CD4-positive, alpha-beta T cell treated with Interleukin-6 at 100 ng/mL for 8 hours (primary cell): ENCODE results near the gene KERA.

Source experiments
- DNase-seq: peaks from one replicate; pipeline ENCODE4 v3.0.0-alpha.2; 2020; ENCODE audit warnings: mixed read lengths, low spot score

Gene KERA

GRCh38 chr12:91073426-91073825 is 15.6 kb upstream of the KERA start:
- no peak for DNase-seq

DNA sequence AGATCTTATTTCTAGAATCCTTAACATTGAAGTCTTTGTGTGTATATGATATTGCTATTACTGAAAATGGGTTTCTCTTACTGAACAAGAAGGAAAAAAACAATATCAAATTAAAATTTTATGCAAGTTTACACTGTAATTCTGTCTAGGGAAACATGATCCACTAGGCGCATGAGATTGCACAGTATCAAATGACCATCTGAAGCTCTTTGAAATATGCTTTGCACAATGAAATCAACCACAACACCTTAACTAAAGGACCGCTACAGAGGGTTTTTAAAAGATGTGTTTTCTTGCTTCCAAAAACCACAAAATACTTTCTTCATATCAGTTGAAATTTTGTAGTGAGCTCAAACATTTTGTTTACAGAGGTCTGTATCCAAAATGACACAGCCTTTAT is 15.1 kb upstream of the KERA start:
- no peak for DNase-seq

DNA sequence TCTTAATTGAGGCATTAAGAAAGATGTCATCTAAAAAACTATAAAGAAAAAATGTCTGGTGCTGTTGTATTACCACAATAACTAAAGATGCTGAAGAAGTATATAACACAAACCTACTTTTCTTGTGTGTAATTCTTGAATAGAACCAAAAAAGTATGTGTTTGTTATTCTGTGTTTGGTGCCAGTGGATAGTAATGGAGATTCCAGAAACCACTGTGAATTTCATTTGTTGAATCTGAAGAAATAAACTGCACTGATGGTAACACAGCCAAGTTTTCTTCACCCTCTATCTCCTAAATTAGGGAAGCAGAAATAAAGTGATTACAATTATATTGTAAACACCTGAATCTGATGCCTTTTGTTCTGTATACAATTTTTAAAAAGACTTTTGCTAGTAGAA is 13.1 kb upstream of the KERA start:
- no peak for DNase-seq

GRCh38 chr12:91065396-91065795 is 7.6 kb upstream of the KERA start:
- DNase-seq = no peak

- no peak for DNase-seq
These were observed 6.8 kb upstream of the KERA start for GRCh38 chr12:91064640-91065039.

DNA sequence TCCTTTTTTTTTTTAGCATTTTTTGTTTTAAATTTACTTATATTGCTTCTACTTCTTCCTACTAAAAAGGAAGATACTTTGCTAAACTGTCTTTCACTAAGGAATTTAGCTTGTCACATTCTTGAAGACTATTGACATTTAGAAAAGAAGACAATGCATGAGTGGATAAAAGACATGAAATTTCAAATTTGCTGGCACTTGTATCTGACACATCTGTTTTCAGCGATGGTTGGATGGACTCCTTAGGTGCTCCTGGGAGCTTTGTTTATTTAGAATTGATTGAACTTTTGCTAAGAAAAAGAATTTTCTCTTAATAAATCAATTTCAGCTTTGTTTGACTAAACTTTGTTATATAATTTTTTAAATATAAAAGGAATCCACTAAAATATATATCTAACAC is 3.3 kb upstream of the KERA start:
- DNase-seq = no peak

DNA sequence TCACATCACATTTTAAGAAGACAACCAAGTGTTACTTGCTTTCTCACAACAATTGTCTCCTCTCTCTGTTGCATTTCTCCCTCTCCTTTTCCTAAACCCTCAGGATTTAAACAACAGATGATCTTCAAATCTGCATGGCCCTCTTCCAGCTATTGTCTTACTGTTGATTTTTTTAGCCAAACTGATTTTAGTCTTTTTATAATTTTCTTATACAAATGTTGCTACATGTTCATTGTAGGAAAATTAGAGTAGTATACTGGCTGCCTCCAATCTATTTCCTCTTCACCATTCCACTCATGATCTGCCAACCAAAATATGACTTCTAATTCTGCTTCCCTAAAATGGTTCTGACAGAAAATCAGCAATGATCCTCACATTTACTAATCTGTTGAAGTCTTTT is 1.4 kb upstream of the KERA start:
- no peak for DNase-seq

- no peak for DNase-seq
These were observed 962 bp upstream of the KERA start for GRCh38 chr12:91058786-91059185.

DNA sequence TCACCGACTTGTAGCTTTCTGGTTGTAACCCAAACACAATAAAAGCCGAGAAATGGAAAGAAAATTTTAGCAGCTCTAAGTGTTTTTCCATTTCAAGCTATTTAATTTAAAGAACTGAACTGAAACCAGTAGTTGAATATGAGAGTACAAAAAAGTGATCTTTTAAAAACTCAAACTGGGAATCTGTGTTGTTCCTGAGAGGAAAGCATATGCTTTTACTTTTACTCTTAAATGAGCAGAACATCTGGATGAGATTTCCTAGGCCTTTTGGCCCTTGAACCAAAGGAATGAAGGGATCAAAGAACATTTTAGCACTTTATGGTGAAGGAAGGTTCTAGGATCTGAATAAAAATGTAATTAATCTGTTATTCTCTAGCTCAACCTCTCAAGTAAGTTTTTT is 1.3 kb downstream of the KERA start:
- no peak for DNase-seq

GRCh38 chr12:91055976-91056375 is 1.8 kb downstream of the KERA start:
- DNase-seq = no peak

DNA sequence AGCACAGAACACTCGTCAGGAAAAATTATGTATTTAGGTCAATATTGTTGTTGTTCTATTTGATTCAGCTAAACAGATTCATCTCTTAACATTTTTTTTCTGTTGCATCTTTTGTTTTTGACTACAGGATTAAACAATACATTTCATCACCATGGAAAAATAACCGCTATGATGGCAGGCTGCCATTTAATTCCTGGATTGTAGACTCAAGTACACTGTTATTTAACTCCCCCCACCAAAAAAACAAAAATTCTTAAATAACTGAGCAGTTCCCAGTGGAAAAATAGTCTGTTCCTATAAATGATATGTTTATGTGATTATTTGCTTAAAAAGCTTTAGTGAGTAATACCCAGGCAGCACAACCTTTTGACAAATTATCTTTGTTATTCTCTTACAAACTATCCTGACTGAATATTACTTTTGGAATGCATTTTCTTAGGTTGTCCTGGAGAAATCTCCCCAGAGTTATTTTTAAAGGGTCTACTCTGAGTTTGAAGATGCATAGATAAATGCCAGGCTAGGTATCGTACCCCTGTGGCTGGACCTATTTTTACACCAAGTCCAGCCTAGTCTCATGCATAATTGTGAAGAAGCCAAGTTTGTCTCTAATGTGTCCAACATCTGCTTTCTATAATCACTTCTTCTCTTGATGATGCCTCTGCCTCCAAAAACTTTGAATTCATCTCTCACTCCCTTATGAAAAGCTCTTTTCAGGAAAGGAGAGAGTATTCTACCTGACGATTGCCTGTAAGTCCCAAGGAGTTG is 3.7 kb downstream of the KERA start:
- no peak for DNase-seq

- DNase-seq = no peak
These were observed 5.8 kb downstream of the KERA start for GRCh38 chr12:91052026-91052425.

GRCh38 chr12:91044586-91044985 is 13.2 kb downstream of the KERA start:
- DNase-seq = no peak

DNA sequence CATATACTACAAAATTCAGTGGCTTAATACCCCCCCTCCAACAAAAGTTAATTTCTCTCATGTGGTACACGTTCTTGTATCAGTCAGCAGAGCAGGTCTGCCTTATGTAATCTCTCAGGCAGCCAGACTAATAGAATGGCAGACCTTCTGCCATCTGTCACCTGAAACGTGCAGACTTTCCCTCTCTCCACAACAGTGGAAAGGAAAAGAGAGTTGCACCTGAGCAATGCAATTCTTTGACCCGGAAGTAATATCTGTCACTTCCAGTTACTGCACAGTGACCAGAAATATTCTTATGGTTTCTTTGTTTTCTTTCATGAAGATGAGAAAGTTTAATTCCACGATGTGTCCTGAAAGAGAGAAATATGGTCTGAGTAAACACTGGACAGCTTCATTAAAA is 14.4 kb downstream of the KERA start:
- DNase-seq = no peak

GRCh38 chr12:91040096-91040755 is 17.6 kb downstream of the KERA start:
- no peak for DNase-seq

- DNase-seq = no peak
These were observed 20.5 kb downstream of the KERA start for GRCh38 chr12:91037276-91037675.

DNA sequence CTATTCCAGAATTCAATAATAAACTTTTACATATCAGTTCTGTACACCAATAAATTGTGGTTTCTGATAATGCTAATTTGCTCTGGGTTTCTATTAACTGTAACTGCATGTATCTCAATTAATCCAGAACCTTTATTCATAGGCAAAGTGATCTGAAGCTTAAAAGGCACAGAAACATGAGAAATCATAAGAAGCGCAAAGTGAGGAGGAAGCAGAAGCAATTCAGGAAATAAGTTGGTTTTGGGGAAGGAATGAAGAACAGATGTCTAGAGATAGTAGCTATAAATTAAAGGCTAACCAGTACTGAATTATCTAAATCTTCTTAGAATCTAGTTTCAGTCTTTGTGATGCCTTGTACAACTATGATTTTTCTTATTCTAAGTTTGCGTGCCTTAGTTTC is 24.6 kb downstream of the KERA start:
- DNase-seq = no peak

DNA sequence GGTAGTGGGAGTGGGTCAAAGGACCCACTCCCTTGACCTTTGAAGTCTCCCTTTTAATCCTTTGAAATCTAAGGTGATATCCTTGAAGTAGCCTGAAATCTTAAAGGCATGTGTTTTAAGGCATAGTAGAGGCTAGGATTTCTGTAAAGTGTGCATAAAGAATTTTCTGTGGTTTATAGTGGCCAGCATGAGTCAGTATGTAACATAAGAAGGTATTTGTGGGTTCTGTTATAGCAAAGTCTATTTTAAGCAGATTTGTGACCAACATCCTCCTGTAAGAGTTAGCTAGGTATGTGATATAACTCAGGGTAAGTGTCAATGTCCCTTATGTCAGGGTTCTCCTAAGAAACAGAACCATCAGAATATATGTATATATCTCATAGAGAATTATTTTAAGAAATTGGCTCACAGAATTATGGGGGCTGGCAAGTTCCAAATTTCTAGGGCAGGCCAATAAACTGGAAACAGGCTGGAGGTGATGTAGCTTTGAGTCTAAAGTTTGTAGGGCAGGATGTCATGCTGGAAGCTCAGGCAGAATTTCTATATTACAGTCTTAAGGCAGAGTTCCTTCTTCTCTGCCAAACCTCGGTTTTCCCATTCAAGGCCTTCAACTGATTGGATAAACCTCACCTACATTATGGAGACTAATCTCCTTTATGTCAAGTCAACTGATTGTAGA is 34.4 kb downstream of the KERA start:
- no peak for DNase-seq

DNA sequence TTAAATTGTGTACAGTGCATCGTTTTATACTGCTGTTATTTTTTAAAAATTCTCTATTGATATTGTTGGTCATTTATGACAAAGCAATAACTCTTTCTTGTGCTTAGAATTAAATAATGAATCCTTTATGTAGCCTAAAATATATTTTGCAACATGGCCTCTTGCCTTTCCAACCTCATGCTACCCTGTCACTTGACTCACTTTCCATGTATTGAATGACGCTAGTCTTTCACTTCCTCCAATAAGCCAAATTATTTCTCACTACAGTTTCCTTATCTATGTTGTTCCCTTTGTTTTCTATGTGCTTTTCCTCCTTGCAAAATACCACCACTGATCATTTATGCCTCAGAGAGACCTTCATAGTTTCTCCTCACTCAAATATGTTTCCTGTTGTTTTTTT is 36.7 kb downstream of the KERA start:
- DNase-seq = no peak

DNA sequence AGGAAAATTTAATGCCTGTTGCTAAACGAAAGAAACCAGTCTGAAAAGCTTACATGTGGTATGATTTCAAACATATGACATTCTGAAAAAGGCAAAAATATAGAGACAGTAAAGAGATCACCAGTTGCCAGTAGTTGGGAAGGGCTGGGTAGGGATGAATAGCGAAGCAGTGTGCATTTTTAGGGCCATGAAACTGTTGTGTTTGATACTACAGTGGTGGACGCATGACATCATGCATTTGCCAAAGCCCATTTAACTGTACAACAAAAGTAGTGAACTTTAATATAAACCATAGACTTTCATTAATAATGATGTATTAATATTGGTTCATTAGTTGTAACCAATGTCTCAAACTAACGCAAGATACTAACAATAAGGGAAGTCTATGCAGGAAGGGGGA is 38.4 kb downstream of the KERA start:
- no peak for DNase-seq

GRCh38 chr12:91017511-91018263 is 40.1 kb downstream of the KERA start:
- DNase-seq = no peak

DNA sequence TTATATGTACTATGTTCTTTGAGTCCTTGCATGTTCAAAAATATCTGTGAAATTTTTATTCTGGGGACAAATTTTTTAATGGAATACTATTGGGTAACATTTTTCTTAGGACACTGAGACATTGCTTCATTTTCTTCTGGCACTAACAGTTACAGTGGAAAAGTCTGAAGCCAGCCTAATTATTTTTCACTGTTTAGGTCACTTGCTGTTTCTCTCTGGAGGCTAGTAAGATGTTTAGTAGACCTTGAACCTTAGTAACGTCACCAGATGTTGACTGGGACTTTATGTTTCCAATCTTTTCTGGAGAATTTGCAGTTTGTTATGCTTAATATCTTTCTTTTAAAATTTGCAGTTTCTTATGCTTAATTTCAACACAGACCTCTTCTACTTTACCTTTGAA is 40.8 kb downstream of the KERA start:
- DNase-seq = no peak
